Prostate gland (tissue), 2 donors: ENCODE measurements around the gene RANBP1.

Experiments used
- CTCF ChIP-seq, 4 experiments: fragments of 200-600 bp in 2 of 4; fragments of 450-650 bp in 2 of 4; sonication (generic) in 2 of 4; IDR thresholded peaks; 1 replicate in 3 of 4; 2 replicates in 1 of 4; pipeline ENCODE4 v1.5.1; 2016 to 2019; ENCODE audit warnings: antibody characterized with exemption in 4 of 4, mild to moderate bottlenecking in 2 of 4, moderate library complexity in 2 of 4
- POLR2A ChIP-seq: fragments of 450-650 bp; IDR thresholded peaks from one replicate; pipeline ENCODE4 v1.6.1; 2016; ENCODE audit warnings: antibody characterized with exemption, mild to moderate bottlenecking
- POLR2AphosphoS5 ChIP-seq: sonication (generic); formaldehyde crosslinking; IDR thresholded peaks from one replicate; pipeline ENCODE4 v1.6.1; 2017; ENCODE audit warnings: antibody characterized with exemption

GRCh38 chr22:20173772-20174171, 57.9 kb downstream of the RANBP1 start:
- TF ChIP-seq POLR2A (no peak), CTCF (IDR thresholded peaks at IDR 0.05) (no peak), POLR2AphosphoS5 (no peak)
